Keratinocyte (primary cell): ENCODE data around the gene PLAU. TPM values are rescaled to one million over a fixed set of nuclear protein-coding genes. Genes with fewer than 3 reads are reported as not detected.
A peak's percentile ranks its signal among the peaks of the same experiment; 100 is the strongest.
"Not testable (repeated sequence)": the region's sequence is repeated elsewhere in the genome, so short reads cannot be mapped to it uniquely, and the experiment has no call there.

Experiments
- DNase-seq: peaks from one replicate; pipeline ENCODE4 v3.0.0-alpha.2; 2011; ENCODE audit warnings: low read depth, missing footprints, low spot score
- FAIRE-seq: peaks from 2 replicates; lab custom pipeline; 2011; peaks lifted over from hg19 to GRCh38; lab: Jason Lieb, UNC
- H2AFZ ChIP-seq: 2 replicates; pipeline ENCODE4 v1.6.0; 2012; ENCODE audit warnings: low read length, control low read depth, inconsistent platforms; ENCODE audit not compliant: control insufficient read depth
- H3K27ac ChIP-seq: 2 replicates; pipeline ENCODE4 v1.5.1; 2011; ENCODE audit warnings: low read length; ENCODE audit not compliant: control insufficient read depth, insufficient read depth
- H3K27me3 ChIP-seq: 3 replicates; pipeline ENCODE4 v1.6.0; 2011; ENCODE audit warnings: low read length; ENCODE audit not compliant: control insufficient read depth, insufficient read depth; ENCODE audit errors: extremely low read depth
- H3K36me3 ChIP-seq, 2 experiments: 2 replicates in 1 of 2; 3 replicates in 1 of 2; pipeline ENCODE4 v1.5.1; 2011; ENCODE audit warnings: low read length in 2 of 2, mild to moderate bottlenecking in 1 of 2; ENCODE audit not compliant: control insufficient read depth in 2 of 2, insufficient read depth in 2 of 2; ENCODE audit errors: extremely low read depth in 1 of 2
- H3K4me1 ChIP-seq: 3 replicates; pipeline ENCODE4 v1.5.1; 2011; ENCODE audit warnings: low read length; ENCODE audit not compliant: control insufficient read depth, insufficient read depth; ENCODE audit errors: extremely low read depth
- H3K4me2 ChIP-seq: 3 replicates; pipeline ENCODE4 v1.6.0; 2011; ENCODE audit warnings: low read depth, low read length; ENCODE audit not compliant: control insufficient read depth, insufficient read depth; ENCODE audit errors: extremely low read depth
- H3K4me3 ChIP-seq, 3 experiments: fragments of 200-600 bp in 1 of 3; sonication (generic) in 1 of 3; 2 replicates in 2 of 3; 3 replicates in 1 of 3; pipeline ENCODE4 v1.5.1; 2011 to 2016; ENCODE audit warnings: low read length in 3 of 3, mild to moderate bottlenecking in 3 of 3, control low read depth in 2 of 3, inconsistent platforms in 1 of 3, low read depth in 1 of 3, mixed read lengths in 1 of 3, mixed run types in 1 of 3, moderate library complexity in 1 of 3; ENCODE audit not compliant: control insufficient read depth in 2 of 3, insufficient read depth in 2 of 3; ENCODE audit errors: extremely low read depth in 1 of 3
- H3K79me2 ChIP-seq: 2 replicates; pipeline ENCODE4 v1.6.0; 2012; ENCODE audit warnings: low read length; ENCODE audit not compliant: control insufficient read depth, insufficient read depth
- H3K9ac ChIP-seq: 3 replicates; pipeline ENCODE4 v1.6.0; 2011; ENCODE audit warnings: low read length; ENCODE audit not compliant: control insufficient read depth, insufficient read depth; ENCODE audit errors: extremely low read depth
- H3K9me1 ChIP-seq: 3 replicates; pipeline ENCODE4 v1.6.0; 2011; ENCODE audit warnings: low read length; ENCODE audit not compliant: control insufficient read depth, insufficient read depth; ENCODE audit errors: extremely low read depth
- H3K9me3 ChIP-seq: 2 replicates; pipeline ENCODE4 v1.5.1; 2012; ENCODE audit warnings: low read depth, low read length; ENCODE audit not compliant: control insufficient read depth
- H4K20me1 ChIP-seq: 3 replicates; pipeline ENCODE4 v1.6.0; 2011; ENCODE audit warnings: low read length; ENCODE audit not compliant: control insufficient read depth, insufficient read depth; ENCODE audit errors: extremely low read depth
- EZH2 ChIP-seq: IDR thresholded peaks from one replicate; pipeline ENCODE4 v1.6.1; 2012; ENCODE audit warnings: inconsistent platforms, mild to moderate bottlenecking, low read length, moderate library complexity
- dilution Hi-C: fragments of 300-500 bp; cut with MboI; formaldehyde crosslinking; loops from one replicate; pipeline ENCODE4 v1.7.0; 2020; ENCODE audit warnings: low sequenced_read_pairs; ENCODE audit not compliant: extremely low pct_ligation_motif_present
- polyA plus RNA-seq, 5 experiments: library from polyadenylated mRNA; depleted of rRNA in 3 of 5; stranded (reverse) in 3 of 5; stranded (forward) in 1 of 5; unstranded in 1 of 5; fragments of >200 nt; gene quantifications; 1 replicate in 1 of 5; 2 replicates in 3 of 5; 3 replicates in 1 of 5; pipeline versions ENCODE4 v1.2.1 to v1.2.3, GENCODE V29; 2011 to 2012; ENCODE audit warnings: missing spikeins in 2 of 5, low read depth in 1 of 5, low replicate concordance in 1 of 5
- TF ChIP-seq, protein P1 (sequence below), 3 experiments: IDR thresholded peaks in 1 of 3; conservative IDR thresholded peaks in 1 of 3; optimal IDR thresholded peaks in 1 of 3; 2 replicates in 2 of 3; 3 replicates in 1 of 3; pipeline versions ENCODE3 to v1.5.1; 2011; ENCODE audit warnings: low read length in 3 of 3, mild to moderate bottlenecking in 3 of 3, moderate library complexity in 2 of 3, control low read depth in 1 of 3, inconsistent platforms in 1 of 3; ENCODE audit not compliant: insufficient read depth in 2 of 3; ENCODE audit errors: extremely low read depth in 1 of 3

PLAU gene
- polyA plus RNA-seq, 1 donor (not counting 4 experiments of a cell fraction or from before 2014, with no cell fraction given): 262 TPM

DNA sequence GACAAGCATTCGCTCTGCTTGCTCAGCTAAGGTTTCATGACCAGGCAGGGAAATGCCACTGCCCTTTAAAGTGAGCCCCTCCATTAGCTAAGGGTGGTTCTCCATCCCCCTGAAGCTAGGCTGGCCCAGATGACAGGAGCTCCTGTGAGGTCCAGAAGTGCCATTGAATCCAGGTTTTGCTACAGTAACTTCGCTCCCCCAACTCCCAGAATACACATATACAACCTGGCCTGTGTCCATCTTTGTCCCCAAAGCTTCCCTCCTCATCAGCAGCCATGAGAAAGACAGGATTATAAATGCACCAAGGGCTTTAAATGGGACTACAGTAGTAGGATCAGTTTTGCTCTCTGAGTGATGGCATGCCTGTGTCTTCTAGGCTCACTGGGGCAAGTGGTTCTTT lies 51.5 kb downstream of the PLAU start:
- TF ChIP-seq, protein P1, sequence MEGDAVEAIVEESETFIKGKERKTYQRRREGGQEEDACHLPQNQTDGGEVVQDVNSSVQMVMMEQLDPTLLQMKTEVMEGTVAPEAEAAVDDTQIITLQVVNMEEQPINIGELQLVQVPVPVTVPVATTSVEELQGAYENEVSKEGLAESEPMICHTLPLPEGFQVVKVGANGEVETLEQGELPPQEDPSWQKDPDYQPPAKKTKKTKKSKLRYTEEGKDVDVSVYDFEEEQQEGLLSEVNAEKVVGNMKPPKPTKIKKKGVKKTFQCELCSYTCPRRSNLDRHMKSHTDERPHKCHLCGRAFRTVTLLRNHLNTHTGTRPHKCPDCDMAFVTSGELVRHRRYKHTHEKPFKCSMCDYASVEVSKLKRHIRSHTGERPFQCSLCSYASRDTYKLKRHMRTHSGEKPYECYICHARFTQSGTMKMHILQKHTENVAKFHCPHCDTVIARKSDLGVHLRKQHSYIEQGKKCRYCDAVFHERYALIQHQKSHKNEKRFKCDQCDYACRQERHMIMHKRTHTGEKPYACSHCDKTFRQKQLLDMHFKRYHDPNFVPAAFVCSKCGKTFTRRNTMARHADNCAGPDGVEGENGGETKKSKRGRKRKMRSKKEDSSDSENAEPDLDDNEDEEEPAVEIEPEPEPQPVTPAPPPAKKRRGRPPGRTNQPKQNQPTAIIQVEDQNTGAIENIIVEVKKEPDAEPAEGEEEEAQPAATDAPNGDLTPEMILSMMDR (optimal IDR thresholded peaks at IDR 0.05 in 1 of 3, IDR thresholded peaks at IDR 0.05 in 1 of 3, conservative IDR thresholded peaks at IDR 0.05 in 1 of 3; ENCODE audit: extremely low read depth in 1 of 3, insufficient read depth in 2 of 3, low read length in 3 of 3): no peak
- no peak for TF ChIP-seq EZH2

DNA sequence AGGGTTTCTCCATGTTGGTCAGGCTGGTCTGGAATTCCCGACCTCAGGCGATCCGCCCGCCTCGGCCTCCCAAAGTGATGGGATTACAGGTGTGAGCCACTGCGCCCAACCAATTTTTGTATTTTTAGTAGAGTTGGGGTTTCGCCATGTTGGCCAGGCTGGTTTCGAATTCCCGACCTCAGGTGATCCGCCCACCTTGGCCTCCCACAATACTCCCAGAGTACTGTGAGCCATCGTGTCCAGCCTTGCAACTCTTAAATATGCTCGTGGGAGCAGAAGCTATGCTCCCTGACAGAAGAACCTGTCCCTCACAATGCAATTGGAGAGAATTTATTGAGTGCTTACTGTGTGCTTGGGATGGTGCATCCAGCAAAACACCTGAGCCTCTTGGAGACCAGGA lies 52.6 kb downstream of the PLAU start:
- H2AFZ ChIP-seq, H4K20me1 ChIP-seq, H3K36me3 ChIP-seq, H3K9me1 ChIP-seq, H3K9ac ChIP-seq, H3K79me2 ChIP-seq, dilution Hi-C loops, H3K27me3 ChIP-seq, H3K27ac ChIP-seq, FAIRE-seq, H3K4me3 ChIP-seq, H3K4me2 ChIP-seq, DNase-seq, H3K9me3 ChIP-seq: not testable (repeated sequence)
- H3K4me1 ChIP-seq: peaks cover 26% of the 10 kb centered on the region

More for the DNA sequence above, 51.5 kb downstream of the PLAU start:
- Histone ChIP-seq H3K9me1 (no peaks in the 10 kb centered on the region), H3K27me3 (no peaks in the 10 kb centered on the region), H4K20me1 (no peaks in the 10 kb centered on the region), H3K4me3 (no peak overlapping the region), H3K4me1 (peaks cover 26% of the 10 kb centered on the region), H3K4me2 (no peak overlapping the region), H3K27ac (no peak overlapping the region), H3K9me3 (no peaks in the 10 kb centered on the region), H3K79me2 (no peaks in the 10 kb centered on the region), H3K36me3 (no peaks in the 10 kb centered on the region), H2AFZ (no peak overlapping the region), H3K9ac (no peak overlapping the region)
- dilution Hi-C loops: no loop called here
- DNase-seq (no peak), FAIRE-seq (no peak)

DNA sequence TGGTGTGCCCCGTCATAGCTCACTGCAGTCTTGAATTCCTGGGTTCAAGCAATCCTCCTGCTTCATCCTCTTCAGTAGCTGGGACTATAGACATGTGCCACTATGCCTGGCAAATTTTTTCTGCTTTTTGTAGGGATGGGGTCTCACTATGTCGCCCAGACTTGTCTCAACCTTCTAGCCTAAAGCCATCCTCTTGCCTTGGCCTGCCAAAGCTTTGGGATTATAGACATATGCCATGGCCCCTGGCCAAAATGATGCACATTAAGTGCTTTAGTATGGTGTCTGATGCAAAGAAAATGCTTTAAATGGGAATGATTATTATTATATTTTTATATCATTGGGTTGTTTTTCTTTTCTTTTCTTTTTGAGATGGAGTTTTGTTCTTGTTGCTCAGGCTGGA lies 53.8 kb downstream of the PLAU start:
- Histone ChIP-seq H3K4me3 (no peak overlapping the region), H3K4me1 (peaks cover 26% of the 10 kb centered on the region), H2AFZ (no peak overlapping the region), H3K36me3 (no peaks in the 10 kb centered on the region), H3K9me3 (no peaks in the 10 kb centered on the region), H3K27ac (no peak overlapping the region), H3K9me1 (no peaks in the 10 kb centered on the region), H4K20me1 (no peaks in the 10 kb centered on the region), H3K4me2 (no peak overlapping the region), H3K9ac (no peak overlapping the region), H3K27me3 (no peaks in the 10 kb centered on the region), H3K79me2 (no peaks in the 10 kb centered on the region)
- TF ChIP-seq, protein P1 (optimal IDR thresholded peaks at IDR 0.05 in 1 of 3, IDR thresholded peaks at IDR 0.05 in 1 of 3, conservative IDR thresholded peaks at IDR 0.05 in 1 of 3; ENCODE audit: extremely low read depth in 1 of 3, insufficient read depth in 2 of 3, low read length in 3 of 3): no peak
- TF ChIP-seq EZH2: no peak
- no peak for DNase-seq
- no peak for FAIRE-seq
- dilution Hi-C loops: no loop called here

DNA sequence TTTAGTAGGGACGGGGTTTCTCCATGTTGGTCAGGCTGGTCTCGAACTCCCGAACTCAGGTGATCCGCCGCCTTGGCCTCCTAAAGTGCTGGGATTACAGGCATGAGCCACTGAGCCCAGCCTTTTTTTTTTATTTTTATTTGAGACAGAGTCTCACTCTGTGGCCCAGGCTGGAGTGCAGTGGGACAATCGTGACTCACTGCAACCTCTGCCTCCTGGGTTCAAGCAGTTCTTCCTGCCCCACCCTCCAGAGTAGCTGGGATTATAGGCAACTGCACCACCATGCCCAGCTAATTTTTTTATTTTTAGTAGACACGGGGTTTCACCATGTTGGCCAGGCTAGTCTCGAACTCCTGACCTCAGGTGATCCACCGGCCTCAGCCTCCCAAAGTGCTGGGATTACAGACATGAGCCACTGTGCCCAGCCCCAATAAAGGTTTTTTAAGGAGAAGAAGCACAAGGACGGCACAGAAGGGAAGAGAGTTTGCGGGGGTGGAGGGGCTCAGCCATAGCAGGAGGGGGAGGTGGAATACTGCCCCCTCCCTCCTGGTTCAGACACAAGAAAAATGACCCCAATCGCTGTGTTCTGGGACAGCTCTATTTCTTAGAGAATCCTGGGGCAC lies 54.4 kb downstream of the PLAU start:
- H3K36me3 ChIP-seq, H4K20me1 ChIP-seq, FAIRE-seq, H3K27me3 ChIP-seq, dilution Hi-C loops, DNase-seq, H3K9me3 ChIP-seq, H3K9me1 ChIP-seq, H3K79me2 ChIP-seq: not testable (repeated sequence)
- H2AFZ ChIP-seq: peak overlapping the region; percentile 46
- H3K27ac ChIP-seq: peak overlapping the region; percentile 63
- H3K9ac ChIP-seq: peak overlapping the region; percentile 31
- peaks cover 26% of the 10 kb centered on the region for H3K4me1 ChIP-seq
- peak overlapping the region; percentile 39 for H3K4me2 ChIP-seq
- H3K4me3 ChIP-seq: peak overlapping the region in 1 of 3 experiments; percentile 22
